GM12874 (cell line): Measurements from ENCODE around the gene TFAM.

Experiments used
- TF ChIP-seq, protein P1 (sequence below): IDR thresholded peaks from 2 replicates; pipeline ENCODE4 v1.5.1; 2011; ENCODE audit warnings: low read depth, mild to moderate bottlenecking, control low read depth, low read length, moderate library complexity; ENCODE audit not compliant: insufficient read depth

The TFAM gene

DNA sequence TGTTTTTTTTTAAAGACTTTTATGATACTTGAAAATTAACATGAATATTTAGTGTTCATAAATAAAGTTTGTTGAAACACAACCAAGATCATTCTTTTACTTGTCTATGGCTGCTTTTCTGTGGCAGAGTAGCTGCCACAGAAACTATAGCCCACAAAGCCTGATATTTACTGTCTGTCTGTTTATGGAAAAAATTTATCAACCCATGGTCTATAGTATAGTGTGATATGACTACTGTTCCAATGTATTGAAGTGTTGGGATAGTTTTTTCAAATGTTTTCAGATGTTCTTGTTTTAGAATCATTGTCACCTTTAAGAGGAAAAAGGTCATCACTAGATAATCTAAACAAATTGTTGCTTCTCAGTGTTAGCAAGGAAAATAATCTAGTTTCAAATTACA, 10.8 kb downstream of the TFAM start:
- TF ChIP-seq, protein P1, sequence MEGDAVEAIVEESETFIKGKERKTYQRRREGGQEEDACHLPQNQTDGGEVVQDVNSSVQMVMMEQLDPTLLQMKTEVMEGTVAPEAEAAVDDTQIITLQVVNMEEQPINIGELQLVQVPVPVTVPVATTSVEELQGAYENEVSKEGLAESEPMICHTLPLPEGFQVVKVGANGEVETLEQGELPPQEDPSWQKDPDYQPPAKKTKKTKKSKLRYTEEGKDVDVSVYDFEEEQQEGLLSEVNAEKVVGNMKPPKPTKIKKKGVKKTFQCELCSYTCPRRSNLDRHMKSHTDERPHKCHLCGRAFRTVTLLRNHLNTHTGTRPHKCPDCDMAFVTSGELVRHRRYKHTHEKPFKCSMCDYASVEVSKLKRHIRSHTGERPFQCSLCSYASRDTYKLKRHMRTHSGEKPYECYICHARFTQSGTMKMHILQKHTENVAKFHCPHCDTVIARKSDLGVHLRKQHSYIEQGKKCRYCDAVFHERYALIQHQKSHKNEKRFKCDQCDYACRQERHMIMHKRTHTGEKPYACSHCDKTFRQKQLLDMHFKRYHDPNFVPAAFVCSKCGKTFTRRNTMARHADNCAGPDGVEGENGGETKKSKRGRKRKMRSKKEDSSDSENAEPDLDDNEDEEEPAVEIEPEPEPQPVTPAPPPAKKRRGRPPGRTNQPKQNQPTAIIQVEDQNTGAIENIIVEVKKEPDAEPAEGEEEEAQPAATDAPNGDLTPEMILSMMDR, result no peak

DNA sequence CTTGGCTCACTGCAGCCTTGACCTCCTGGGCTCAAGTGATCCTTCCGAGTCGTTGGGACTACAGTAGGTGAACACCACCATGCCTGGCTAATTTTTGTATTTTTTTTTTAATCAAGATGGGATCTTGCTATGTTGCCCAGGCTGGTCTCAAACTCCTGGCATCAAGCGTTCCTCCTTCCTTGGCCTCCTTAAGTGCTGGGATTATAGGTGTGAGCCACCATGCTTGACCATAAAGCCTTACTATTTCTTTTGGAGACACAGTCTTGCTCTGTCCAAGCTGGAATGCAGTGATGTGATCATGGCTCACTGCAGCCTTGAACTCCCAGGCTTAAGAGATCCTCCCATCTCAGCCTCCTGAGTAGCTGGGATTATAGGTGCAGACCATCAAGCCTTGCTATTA, 12.6 kb downstream of the TFAM start:
- TF ChIP-seq, protein P1, result no peak

DNA sequence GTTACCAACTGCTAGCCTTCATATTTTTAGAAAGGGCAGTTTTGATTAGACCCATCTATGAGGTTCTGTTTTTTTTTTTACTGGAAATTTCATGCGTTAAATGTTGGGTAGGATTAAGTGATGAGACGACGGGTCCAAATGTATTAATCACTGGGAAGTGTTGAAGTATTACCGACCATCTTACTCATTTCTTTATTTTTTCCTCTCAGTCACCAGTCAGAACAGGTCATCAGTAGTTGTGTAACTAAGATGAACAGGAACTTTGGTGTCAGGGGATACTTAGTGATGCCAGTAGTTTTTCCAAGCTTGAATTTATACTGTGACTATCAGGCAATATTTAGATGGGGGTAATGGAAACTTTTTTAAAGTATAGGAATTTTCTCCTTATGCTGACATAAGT, 14.2 kb downstream of the TFAM start:
- TF ChIP-seq, protein P1, result no peak

DNA sequence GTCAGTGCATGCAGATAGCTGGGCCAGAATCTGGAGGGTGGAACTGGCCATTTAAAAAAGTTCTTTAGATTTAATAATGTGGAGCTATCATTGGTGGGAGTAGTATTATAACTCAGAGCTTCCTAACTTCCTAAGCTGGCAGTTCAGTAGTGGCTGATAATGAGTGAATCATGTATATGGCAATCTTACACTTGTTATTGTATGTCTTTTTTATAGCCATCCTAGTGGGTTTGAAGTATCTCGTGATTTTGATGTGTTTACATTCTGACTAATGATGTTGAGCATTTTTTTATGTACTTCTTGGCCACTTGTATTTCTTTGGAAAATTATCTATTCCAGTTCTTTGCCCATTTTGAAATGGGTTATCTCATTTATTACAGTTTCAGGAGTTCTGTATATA, 15.4 kb downstream of the TFAM start:
- TF ChIP-seq, protein P1, result no peak

DNA sequence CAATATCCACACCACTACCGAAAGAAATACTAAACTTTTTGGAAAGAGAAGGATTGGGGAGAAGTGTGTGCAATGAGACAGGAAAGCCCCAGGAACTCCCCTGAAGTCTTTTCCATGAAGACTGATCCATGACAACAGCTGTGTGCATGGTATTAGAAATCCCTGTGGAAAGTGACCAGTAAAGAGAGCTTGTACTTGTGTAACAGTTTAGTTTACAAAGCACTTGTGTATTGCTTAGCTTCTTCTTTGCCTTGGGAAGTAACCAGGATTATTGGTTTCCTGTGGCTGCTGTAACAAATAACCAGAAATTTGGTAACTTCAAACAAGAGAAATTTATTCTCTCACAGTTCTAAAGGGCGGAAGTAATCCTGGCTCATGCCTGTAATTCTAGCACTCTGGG, 18.8 kb downstream of the TFAM start:
- TF ChIP-seq, protein P1, result no peak

DNA sequence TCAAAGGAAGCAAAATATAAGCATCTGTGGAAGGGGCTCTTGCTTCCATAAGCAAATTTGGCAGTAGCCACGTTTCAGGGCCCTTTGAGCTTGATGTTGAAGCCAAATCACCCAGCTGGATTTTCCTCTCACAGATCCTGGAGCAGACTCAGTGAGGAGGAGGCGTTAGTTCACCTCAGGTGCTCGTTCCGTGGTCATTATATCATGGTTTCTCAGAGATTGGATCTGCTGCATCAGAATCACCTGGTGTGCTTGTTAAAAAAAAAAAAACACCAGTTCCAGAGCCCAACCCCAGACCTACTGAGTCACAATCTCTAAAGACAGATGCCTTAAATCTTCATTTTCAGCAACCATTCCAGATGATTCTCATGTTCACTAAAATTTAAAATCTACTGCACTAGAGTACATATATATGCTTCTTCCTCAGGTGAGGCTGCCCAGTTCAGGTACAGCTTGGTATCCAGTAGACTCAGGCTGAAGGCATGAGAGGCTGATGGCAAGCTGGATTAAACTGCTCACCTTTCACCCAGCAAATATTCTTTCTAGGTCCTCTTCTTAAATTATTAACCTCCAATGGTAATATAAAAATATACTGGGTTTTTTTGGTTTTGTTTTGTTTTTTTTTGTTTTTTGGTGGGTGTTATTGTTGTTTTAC, 24.9 kb downstream of the TFAM start:
- TF ChIP-seq, protein P1, result no peak

DNA sequence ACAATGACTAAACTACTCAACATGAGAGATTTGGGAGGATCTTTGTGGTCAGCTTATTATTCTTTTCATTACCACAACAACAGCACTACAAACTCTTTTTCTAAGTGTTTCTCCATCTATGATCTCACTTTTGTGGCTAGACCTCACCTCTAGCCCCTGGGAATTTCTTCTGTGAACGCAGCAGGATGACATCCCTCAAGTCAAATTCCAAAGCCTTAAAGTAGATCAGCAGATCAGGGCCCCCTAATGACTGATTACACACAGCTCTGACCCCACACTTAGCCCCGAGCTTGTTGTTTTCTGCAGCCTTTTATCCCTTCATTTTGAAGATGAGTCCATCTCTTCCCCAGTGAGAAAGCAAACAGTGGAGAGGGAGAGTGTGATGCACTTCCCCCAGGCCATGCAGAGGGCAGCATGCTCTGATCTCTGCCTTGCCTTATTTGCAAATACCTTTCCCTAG, 27.3 kb downstream of the TFAM start:
- TF ChIP-seq, protein P1, result no peak
